GM18520 (cell line): Measurements from ENCODE around the gene SUSD2.
"Not testable (repeated sequence)": the region's sequence is repeated elsewhere in the genome, so short reads cannot be mapped to it uniquely, and the experiment has no call there.

Experiments
- ATAC-seq: cut with Tn5 transposase; IDR thresholded peaks from one replicate; pipeline ENCODE4 v1.9.1; 2021; ENCODE audit not compliant: unreplicated experiment

The SUSD2 gene

GRCh38 chr22:24181088-24181995 lies at the start of gene SUSD2:
Gene SUSD2 (plus strand): TSS chr22:24181487. CDS start chr22:24181520, 33 bp downstream.
- ATAC-seq = no peak

DNA sequence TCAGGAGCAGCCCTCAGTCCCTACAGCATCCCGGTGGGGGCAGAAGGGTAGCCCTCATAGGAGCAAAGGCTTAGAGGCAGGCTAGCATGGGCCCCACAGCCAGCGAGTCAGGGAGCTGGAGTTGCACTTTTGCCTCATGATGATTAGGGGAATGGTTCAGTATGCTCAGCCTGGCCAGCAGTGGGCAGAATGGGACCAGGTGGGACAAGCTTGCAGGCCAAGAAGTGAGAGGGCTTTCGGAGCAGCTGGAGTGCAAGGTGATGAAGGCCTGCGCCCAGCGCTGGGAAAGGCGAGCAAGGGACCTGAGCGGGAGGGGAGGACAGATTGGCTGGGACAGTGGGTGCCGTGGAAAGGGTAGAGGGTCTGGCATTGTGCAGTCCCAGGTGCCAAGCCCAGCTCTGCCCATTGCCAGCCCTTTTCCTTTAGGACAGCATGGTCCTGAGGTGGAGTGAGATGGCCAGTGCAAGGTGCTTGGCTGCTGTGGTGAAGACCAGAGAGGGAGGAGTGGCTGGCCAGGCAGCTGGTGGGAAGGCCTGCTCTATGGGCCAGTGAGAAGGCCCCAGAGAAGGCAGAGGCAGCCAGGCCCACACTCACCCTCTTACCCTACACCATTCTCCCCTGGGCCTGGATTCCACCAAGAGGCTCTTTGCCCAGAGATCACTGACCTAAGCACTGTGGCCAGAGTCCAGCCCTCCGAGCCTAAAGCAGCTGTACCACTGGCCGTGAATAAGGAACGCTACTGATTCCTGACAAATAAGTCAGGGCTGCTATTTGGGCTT lies 47.9 kb upstream of the SUSD2 start:
- no peak for ATAC-seq

- no peak for ATAC-seq
These were observed 47.0 kb upstream of the SUSD2 start for GRCh38 chr22:24134090-24134846.

DNA sequence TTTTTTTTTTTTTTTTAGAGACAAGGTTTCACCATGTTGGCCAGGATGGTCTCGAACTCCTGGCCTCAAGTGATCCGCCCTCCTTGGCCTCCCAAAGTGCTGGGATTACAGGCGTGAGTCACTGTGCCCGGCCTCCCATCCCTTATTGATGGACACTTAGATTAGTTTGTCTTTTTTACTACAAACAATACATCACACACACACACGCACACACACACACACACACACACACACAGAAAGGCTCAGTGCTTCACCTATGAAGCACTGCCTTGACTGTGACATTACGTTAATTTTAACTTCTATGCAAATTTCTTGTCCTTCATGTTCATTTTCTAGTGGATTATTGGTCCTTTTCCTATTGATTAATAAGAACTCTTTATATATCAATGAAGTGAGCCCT lies 44.8 kb upstream of the SUSD2 start:
- not testable (repeated sequence) for ATAC-seq

- no peak for ATAC-seq
These were observed 43.7 kb upstream of the SUSD2 start for GRCh38 chr22:24137595-24137994.

GRCh38 chr22:24138649-24139420 lies 42.5 kb upstream of the SUSD2 start:
- no peak for ATAC-seq

- ATAC-seq = no peak
These were observed 40.9 kb upstream of the SUSD2 start for GRCh38 chr22:24140357-24140756.

DNA sequence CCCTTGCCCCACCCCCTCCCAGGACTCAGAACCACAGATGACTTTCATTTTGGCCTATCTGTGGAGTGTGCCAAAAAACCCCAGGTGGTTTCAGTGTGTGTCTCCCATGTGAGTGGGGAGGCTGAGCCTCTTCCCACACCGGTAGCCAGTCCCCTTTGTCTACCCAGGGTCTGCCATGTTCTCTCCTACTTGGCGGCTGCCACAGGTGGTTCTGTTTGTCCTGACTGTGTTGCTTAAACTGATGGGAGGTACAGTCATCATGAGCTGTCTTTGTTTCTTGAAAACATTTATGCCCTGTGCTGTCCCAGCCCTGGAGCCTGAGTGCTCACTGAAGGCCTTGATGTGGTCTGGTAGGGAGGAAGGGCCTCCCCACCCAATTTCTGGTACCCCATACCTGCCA lies 39.7 kb upstream of the SUSD2 start:
- ATAC-seq = no peak

DNA sequence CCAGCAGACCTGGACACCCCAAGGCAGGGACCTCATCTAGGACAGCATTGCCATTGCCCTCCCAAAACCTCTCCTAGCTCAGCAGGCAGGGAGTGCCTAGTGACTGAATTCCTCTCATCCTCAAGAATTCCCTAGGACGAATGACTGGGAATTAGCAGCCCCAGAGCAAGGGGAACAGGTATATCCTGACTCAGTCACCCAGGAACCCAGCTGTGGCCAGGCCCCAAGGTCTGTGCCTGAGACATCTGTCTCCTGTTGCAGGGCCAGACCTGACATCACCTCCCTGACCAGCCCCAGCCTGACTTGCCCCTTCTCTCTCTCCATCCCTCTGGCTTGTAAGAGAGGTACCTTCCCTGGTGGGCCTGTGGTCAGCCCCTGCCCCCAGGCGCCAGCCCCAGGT lies 39.0 kb upstream of the SUSD2 start:
- no peak for ATAC-seq

- ATAC-seq = no peak
These were observed 38.5 kb upstream of the SUSD2 start for GRCh38 chr22:24142831-24143230.

- no peak for ATAC-seq
These were observed 37.1 kb upstream of the SUSD2 start for GRCh38 chr22:24144056-24144777.

- no peak for ATAC-seq
These were observed 36.6 kb upstream of the SUSD2 start for GRCh38 chr22:24144778-24145085.

DNA sequence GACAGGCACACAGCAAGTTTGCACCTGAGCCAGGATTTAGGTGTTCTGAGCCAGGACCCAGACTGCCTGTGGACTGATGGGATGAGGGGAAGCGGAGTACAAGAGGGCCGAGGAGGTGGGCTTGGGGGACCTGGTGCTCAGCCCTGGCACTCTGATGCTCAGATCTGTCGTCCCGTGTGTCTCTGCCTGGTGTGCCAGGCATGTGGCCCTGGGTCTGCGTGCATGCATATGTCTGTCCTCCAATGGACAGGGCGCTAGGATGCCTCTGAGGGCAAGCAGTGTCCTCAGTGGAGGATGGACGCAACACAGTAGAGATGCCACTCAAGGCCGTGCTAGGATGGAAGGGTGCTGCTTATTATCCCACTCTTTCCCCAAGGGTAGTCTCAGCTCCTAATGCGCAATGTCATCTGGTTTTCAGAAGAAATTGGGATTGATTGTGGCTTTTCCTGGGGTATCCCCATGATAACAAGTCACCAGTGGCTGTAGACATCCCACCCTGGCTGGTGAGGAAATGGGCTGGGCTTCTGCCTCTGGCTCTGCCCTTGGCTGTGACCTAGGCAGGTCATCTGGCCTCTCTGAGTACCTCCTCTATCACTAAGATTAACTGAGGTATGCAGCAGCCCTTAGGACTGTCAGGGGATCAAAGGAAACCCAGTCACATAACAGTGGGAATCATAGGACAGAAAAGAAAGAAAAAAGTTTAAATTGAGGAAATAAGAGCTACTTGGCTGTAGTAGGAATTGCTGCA lies 35.7 kb upstream of the SUSD2 start:
- ATAC-seq = no peak

DNA sequence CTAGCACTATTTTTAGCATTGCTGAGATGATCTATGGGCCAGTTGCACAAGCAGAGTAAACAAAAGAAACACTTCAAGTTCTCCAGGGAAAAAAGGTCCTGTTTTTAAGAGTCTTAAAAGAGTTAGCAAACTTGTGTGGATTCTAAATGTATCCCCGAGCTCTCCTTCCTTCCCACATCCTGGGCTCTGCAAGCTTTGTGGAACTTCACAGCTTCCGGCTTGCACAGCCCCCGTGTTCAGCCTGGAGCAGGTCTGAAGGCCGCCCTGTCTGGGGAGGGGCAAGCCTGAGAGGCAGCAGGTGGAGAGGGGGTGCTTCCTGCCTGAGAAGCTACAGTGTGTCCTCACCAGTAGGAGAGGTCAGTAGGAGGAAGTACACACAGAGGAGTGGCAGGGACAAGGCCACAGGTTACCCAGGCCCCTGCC lies 35.1 kb upstream of the SUSD2 start:
- ATAC-seq = no peak

GRCh38 chr22:24146791-24147353 lies 34.4 kb upstream of the SUSD2 start:
- ATAC-seq = no peak

GRCh38 chr22:24147666-24148065 lies 33.6 kb upstream of the SUSD2 start:
- no peak for ATAC-seq

DNA sequence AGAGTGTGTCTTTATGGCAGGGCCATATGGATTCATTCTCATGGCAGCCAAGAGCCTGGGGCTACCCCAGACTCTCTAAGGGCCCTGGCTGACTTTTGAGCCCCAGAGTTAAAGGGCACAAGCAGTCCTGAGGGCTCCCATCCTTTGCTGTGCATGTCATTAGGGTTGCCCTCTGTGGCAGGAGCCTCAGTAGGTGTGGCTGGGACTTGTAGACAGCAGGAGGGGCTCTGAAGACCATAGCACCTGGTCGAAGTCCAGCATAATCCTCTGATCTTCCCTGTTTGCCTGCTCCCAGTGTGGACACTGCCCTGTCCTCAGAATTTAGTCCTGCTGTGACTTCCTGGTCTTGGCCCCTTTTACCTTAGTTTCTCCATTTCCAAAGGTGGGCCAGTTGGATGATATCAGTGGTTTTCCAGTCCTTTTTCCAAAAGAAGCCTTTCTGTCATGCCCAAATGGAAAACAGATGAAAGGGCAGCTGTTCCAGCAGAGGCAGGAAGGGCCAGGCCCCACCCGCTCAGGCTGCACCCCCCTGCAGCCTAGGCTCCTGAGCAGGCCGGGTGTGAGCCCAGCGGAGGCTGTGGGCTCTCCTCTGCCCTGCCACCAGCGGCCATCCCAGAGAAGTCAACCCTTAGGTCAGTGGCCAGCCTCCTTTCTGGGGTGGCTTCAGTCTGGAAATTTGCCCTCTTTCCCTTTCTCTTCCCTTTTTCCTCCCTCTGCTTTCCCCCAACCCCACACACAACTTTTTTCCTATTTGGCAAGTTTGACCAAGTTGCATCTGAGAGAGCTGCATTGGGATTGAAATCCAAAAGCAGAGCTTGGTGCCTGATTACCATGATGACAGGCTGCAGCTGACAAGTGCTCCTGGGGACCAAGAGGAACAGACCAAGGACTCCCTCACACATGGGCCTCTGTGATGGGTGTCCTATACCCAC lies 32.8 kb upstream of the SUSD2 start:
- no peak for ATAC-seq

DNA sequence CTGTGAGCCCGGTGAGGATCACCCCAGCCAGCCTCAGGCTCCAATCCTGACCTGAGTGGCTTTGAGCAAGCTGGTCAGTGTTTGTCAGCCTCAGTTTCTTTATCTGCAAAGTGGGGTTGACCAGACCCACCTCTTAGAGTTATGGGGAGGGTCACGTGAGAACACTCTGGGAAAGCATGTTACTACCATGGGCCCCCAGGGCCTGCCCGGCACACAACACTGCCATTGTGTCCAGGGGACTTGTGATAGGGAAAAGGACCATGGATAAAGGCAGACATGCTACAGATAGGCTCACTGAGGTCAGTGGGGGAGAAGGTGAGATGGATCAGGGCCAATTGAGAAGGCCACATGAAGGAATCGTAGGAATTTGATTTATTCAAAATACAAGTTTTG lies 32.1 kb upstream of the SUSD2 start:
- ATAC-seq = no peak
